ENCODE data around the gene BCAP31.
"Not testable (repeated sequence)": the region's sequence is repeated elsewhere in the genome, so short reads cannot be mapped to it uniquely, and the experiment has no call there.

The BCAP31 gene

DNA sequence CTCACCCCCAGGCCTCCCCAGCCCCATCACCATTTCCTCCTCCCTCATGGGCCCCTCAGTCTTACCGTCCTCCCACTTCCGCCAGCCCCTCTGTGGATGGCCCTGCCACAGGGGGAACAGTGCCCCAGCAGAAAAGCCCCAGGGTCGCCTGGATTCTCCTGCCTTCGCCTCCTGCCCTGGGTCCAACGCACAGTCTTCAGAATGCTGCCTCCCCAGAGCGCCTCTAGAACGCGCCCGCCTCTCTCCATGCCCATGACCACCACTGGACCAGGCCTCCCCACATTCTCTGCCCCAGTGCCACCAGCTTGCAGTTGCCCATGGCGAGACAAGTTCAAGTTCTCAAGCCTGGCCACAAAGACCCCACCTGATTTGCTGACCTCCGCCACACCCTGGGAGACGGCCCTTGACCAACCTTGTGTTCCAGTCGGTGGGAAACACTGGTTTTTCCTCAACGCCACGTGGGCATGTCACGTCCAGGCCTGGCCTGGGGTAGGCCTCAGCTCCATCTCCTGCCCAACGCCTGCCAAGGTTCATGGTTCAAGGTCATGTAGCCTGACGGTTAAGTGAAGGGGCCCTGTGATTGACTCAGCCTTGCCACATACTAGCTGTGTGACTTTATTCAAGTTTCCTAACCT lies 39.2 kb upstream of the BCAP31 start:
- DNase-seq = no peak

- no peak for DNase-seq
Measured at GRCh38 chrX:153762626-153763173, 38.5 kb upstream of the BCAP31 start.

DNA sequence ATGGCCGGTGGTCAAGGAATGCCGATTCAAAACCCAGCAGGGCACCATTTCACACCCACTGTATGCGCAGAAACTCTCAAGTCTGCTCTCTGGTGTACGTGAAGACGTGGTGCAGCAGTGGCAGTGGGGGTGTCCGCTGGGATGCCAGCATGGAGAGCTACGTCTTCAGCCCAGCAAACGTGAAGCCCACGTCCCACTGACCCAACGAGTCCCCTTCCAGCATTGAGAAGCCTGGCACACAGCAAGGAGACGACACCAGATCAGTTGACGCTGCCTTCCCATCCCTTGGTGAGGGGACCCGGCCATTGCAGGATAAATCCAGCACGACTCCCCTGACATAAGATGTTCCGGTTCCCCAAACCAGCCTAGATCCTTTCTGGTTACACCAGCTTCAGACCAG lies 37.7 kb upstream of the BCAP31 start:
- DNase-seq = no peak

DNA sequence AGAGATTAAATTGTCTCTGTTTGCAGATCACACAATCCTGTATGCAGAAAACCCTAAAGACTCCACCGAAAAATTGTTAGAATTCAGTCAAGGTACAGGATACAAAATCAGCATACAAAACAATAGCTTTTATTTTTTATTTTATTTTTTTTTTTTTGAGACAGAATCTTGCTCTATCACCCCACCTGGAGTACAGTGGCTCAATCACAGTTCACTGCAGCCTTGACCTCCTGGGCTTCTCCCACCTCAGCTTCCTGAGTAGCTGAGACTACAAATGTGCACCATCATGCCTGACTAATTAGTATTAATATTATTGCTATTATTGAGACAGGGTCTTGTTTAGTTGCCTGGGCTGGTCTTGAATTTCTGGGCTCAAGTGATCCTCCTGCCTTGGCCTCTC lies 30.9 kb upstream of the BCAP31 start:
- no peak for DNase-seq

- no peak for DNase-seq
Measured at GRCh38 chrX:153750127-153750774, 26.1 kb upstream of the BCAP31 start.

- peak in 7 of 56 donors; percentile 6 to 60 (median 24) for DNase-seq
Measured at GRCh38 chrX:153749017-153749416, 24.8 kb upstream of the BCAP31 start.

DNA sequence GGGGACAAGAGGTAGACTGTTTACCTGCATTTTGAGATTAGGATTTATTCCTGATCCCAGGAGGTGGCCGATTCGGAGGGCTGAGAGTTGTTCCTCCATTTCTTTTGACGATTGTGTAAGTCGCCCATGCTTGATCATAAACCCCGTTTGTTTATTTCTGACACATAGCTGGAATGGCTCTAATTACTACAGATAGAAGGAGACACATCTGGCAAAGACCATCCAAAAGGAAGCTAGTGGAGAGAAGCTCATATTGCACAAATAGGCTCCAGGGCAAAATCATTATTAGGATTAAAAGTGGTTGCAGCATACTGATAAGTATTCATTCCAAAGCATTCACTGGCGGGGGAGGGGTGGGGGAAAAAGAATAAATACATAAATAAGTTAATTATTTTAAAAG lies 22.8 kb upstream of the BCAP31 start:
- DNase-seq = not testable (repeated sequence)

DNA sequence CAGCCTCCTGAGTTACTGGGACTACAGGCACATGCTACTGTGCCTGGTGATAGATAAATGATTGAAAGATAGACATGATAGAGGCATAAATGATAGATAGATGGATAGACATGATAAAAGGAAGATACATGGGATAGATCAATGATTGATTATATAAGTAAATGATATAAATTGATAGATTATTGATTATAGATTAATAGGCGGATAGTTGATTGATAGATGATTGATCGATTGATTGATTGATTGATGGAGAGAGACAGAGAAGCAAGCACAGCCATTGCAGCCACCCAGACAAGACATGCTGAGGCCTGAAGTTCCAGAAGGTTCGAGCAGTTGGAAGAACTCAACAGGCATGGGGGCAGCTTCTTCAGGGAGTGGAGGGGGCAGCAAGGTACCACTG lies 22.2 kb upstream of the BCAP31 start:
- DNase-seq = no peak

- not testable (repeated sequence) for DNase-seq
Measured at GRCh38 chrX:153745067-153745433, 20.9 kb upstream of the BCAP31 start.

GRCh38 chrX:153744210-153745066 lies 20.3 kb upstream of the BCAP31 start:
- peak in 9 of 56 donors; percentile 8 to 30 (median 23) for DNase-seq

- DNase-seq = not testable (repeated sequence)
Measured at GRCh38 chrX:153743468-153744209, 19.5 kb upstream of the BCAP31 start.

DNA sequence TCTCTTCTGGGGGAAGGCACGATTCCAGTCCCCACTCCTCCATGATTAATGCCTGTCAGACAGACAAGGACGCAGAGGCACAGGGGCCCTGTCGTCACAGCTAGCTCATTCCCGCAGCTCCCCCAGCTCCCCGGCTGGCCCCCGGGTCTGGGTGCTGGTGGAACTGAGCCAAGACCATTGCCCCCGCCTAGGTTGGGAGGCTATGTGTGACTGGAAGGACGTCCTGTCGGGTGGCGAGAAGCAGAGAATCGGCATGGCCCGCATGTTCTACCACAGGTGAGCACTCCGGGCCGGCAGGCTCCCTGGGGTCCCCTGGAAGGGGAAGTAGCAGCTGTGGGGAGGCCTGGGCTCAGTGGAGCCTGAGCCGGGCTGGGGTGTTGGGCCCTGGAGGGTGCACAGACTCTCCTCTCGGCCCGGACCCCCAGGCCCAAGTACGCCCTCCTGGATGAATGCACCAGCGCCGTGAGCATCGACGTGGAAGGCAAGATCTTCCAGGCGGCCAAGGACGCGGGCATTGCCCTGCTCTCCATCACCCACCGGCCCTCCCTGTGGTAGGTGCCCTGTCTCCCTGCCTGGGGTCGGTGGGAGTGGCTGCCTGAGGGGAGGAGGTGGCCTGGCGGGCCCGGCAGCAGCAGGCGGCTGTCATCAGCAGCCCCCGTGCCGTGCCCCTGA lies 18.7 kb upstream of the BCAP31 start:
- DNase-seq = not testable (repeated sequence)

DNA sequence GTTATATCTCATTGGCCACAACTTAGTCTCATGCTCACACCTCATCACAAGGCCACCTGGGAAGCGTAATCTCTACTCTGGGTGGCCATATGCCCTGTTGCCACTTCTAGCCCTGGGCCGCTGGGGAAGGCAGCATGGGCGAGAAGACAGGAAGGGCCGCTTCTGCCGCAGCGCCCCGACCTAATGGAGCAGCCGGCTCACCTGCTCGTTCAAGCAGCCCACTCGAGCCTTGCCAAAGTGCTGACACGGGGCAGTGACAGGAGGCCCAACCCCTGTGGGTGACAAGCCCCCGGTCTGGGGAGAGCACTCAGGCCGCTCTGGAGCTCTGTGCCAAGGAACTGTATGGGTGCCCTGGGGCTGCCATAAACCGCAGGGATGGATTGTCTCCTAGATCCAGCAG lies 17.9 kb upstream of the BCAP31 start:
- not testable (repeated sequence) for DNase-seq

DNA sequence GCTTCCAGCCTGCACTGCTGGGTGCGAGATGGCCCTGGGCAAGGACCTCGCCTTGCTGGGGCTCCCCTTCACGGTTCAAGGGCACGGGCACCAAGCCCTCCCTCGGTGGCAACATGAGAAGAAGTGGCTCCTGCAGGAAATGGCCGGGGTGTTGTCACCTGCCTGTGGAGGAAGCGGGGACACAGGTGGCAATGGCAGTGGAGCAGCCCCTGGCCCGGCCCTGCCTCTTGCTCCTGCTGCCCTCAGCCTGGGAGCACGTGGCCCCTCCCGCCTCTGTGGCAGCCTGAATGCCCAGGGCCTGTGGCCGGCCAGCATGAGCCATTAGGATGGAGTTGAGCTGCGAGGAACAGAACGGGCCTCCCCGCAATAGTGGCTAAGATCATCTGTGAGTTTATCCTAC lies 17.3 kb upstream of the BCAP31 start:
- DNase-seq = no peak

DNA sequence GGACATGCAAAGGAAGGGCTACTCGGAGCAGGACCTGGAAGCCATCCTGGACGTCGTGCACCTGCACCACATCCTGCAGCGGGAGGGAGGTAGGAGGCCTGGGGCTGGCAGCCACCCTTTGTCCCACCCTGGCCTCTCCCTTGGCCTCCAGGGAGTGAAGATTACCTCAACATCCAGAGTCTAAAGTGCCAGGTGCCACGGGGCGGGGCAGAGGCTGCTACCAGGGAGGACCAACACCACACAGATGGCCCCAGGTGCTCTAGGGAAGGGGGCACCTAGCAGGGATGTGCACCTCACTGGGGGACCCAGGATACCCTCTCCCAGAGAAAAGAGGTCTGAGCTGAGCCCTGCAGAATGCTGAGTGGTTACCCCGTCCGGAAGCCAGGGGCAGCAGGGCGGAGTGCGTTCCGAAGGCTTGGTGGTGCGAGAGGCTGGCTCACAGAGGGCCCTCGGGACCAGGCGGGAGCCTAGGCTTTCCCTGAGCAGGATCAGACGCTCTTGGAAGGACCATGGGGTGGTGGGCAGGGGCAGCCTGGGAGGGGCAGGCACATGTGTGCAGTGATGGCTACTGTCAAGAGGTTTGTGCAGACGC lies 16.5 kb upstream of the BCAP31 start:
- no peak for DNase-seq

DNA sequence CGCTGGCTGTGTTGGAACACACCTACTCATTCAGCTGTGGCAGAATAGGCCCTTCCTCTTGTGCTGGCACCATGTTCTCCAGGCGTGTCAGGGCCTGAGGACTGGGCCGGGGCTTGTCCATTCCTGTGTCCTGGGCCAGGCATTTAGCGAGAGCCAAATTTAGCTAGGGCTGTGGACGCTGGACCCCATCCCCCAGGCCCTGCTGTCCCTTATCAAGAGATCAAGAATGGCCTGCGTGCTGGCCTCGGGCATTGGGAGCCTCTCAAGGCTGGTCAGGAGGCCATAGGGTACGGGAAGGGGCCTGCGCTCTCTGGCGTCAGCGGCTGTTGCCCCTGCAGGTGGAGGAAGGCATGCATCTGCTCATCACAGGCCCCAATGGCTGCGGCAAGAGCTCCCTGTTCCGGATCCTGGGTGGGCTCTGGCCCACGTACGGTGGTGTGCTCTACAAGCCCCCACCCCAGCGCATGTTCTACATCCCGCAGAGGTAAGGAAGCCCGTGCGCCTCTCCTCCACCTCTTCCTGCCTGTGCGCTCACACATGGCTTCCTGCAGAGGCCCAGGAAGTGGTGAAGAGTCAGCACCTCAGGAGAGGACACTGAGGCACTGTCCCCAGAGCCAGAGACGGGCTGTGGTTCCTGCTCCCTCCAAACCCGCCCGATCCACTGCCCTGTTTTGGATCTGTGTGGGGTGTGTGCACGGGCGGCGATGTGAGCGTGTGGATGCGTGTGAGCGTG lies 15.7 kb upstream of the BCAP31 start:
- DNase-seq = no peak

DNA sequence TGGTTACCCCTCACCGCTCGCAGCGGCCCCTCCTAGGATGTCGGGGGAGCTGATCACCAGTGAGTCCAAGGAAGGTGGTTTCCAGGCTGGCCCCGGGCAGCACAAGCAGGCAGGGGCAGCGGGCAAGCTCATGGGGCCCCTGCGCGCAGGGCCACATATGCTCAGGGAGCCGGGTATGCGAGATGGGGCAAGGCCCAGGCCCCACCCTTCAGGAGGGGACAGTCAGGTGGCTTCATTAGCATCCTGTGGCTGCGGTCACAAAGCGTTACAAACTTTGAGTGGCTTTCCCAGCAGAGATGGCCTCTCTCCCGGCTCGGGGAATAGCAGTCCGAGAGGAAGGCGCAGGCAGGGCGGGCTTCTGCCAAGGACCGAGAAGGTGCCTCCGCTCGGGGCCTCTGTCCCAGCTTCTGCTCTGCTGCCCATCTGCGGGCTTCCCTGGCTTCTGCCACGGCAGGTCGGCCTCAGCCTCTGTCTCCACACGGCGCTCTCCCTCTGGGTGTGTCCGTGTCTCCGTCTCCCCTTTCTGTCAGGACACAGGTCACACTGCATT lies 13.9 kb upstream of the BCAP31 start:
- DNase-seq = no peak

GRCh38 chrX:153736871-153737441 lies 12.8 kb upstream of the BCAP31 start:
- DNase-seq = no peak

All from nucleus accumbens (tissue), 56 donors.